A673 (cell line): Measurements from ENCODE around the gene HNF1A. TPM values are rescaled to one million over a fixed set of nuclear protein-coding genes. Genes with fewer than 3 reads are reported as not detected.

ENCODE experiments used
- BruUV-seq: library from RNA; stranded (reverse); fragments of 400-500 nt; replicated peaks from 2 replicates; lab custom pipeline; 2021; lab: Mats Ljungman, UMichigan
- CTCF ChIA-PET: fragments of 300-600 bp; sonication (Branson Sonifier 250); formaldehyde crosslinking; loops from one replicate; lab custom pipeline; 2022; ENCODE audit warnings: antibody characterized with exemption; lab: Charles Lee
- POLR2A ChIA-PET: fragments of 300-600 bp; sonication (Branson Sonifier 250); formaldehyde crosslinking; loops from one replicate; lab custom pipeline; 2022; ENCODE audit warnings: antibody characterized with exemption; ENCODE audit not compliant: low non-redundant PET; lab: Charles Lee
- DNase-seq: peaks from one replicate; pipeline ENCODE4 v3.0.0-alpha.2; 2015; ENCODE audit warnings: low spot score
- H3K27ac ChIP-seq: fragments of 200-600 bp; sonication (generic); 2 replicates; pipeline ENCODE4 v1.5.1; 2016; ENCODE audit warnings: mixed run types, low read depth, mild to moderate bottlenecking, mixed read lengths, antibody characterized with exemption, low read length; ENCODE audit not compliant: poor library complexity, severe bottlenecking
- H3K27me3 ChIP-seq: fragments of 200-600 bp; sonication (generic); replicated peaks from 2 replicates; pipeline ENCODE4 v1.6.1; 2017; ENCODE audit warnings: mixed run types, low read depth, mild to moderate bottlenecking, mixed read lengths, antibody characterized with exemption, low read length; ENCODE audit not compliant: insufficient read depth, poor library complexity
- H3K36me3 ChIP-seq: fragments of 200-600 bp; sonication (generic); 2 replicates; pipeline ENCODE4 v1.6.1; 2016; ENCODE audit warnings: mixed run types, mild to moderate bottlenecking, mixed read lengths, antibody characterized with exemption, low read length; ENCODE audit not compliant: insufficient read depth, poor library complexity, severe bottlenecking
- H3K4me1 ChIP-seq: fragments of 200-600 bp; sonication (generic); 2 replicates; pipeline ENCODE4 v1.6.1; 2017; ENCODE audit warnings: mixed run types, mild to moderate bottlenecking, mixed read lengths, antibody characterized with exemption, low read length; ENCODE audit not compliant: insufficient read depth, poor library complexity, severe bottlenecking
- H3K4me3 ChIP-seq: fragments of 200-600 bp; sonication (generic); 2 replicates; pipeline ENCODE4 v1.5.1; 2016; ENCODE audit warnings: low read depth, mixed run types, mild to moderate bottlenecking, mixed read lengths, low read length; ENCODE audit not compliant: poor library complexity, severe bottlenecking
- H3K9me3 ChIP-seq: fragments of 200-600 bp; sonication (generic); 2 replicates; pipeline ENCODE4 v1.6.1; 2016; ENCODE audit warnings: mixed run types, low read depth, mild to moderate bottlenecking, mixed read lengths, antibody characterized with exemption, low read length; ENCODE audit not compliant: poor library complexity, severe bottlenecking
- EZH2 ChIP-seq: fragments of 200-600 bp; sonication (generic); IDR thresholded peaks from 2 replicates; pipeline ENCODE4 v1.6.1; 2017; ENCODE audit warnings: borderline replicate concordance, low read depth, mild to moderate bottlenecking, mixed read lengths, antibody characterized with exemption, low read length; ENCODE audit not compliant: poor library complexity, severe bottlenecking
- intact Hi-C: fragments of 100-400 bp; cut with micrococcal nuclease; formaldehyde crosslinking; loops from one replicate; pipeline ENCODE4 v1.10.0; 2022; ENCODE audit not compliant: unreplicated experiment
- total RNA-seq: library from RNA; stranded (reverse); gene quantifications from 2 replicates; pipeline ENCODE4 v1.2.3, GENCODE V29; 2021
- TF ChIP-seq, protein P1 (sequence below): fragments of 300-800, 200-600 bp; sonication (generic); conservative IDR thresholded peaks from 2 replicates; pipeline ENCODE4 v1.5.1; 2017; ENCODE audit warnings: low read depth, mild to moderate bottlenecking, antibody characterized with exemption, low read length, moderate library complexity, mixed read lengths

Gene HNF1A
- total RNA-seq, 1 experiment from 2014 or later, result not detected

DNA sequence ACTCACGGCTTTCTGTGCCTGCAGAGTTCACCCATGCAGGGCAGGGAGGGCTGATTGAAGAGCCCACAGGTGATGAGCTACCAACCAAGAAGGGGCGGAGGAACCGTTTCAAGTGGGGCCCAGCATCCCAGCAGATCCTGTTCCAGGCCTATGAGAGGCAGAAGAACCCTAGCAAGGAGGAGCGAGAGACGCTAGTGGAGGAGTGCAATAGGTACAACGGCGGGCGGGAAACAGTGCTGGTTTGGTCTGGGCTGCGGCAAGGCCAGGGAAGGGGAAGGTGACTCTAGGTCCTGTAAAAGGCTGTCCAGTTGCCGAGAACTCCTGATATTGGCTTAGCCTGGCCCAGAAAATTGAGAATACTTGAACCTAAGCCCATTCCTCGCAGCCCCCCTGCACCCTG, 15.2 kb downstream of the HNF1A start:
- CTCF ChIA-PET, result no interaction called here
- TF ChIP-seq, protein P1, sequence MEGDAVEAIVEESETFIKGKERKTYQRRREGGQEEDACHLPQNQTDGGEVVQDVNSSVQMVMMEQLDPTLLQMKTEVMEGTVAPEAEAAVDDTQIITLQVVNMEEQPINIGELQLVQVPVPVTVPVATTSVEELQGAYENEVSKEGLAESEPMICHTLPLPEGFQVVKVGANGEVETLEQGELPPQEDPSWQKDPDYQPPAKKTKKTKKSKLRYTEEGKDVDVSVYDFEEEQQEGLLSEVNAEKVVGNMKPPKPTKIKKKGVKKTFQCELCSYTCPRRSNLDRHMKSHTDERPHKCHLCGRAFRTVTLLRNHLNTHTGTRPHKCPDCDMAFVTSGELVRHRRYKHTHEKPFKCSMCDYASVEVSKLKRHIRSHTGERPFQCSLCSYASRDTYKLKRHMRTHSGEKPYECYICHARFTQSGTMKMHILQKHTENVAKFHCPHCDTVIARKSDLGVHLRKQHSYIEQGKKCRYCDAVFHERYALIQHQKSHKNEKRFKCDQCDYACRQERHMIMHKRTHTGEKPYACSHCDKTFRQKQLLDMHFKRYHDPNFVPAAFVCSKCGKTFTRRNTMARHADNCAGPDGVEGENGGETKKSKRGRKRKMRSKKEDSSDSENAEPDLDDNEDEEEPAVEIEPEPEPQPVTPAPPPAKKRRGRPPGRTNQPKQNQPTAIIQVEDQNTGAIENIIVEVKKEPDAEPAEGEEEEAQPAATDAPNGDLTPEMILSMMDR, result no peak
- no peak for TF ChIP-seq EZH2

DNA sequence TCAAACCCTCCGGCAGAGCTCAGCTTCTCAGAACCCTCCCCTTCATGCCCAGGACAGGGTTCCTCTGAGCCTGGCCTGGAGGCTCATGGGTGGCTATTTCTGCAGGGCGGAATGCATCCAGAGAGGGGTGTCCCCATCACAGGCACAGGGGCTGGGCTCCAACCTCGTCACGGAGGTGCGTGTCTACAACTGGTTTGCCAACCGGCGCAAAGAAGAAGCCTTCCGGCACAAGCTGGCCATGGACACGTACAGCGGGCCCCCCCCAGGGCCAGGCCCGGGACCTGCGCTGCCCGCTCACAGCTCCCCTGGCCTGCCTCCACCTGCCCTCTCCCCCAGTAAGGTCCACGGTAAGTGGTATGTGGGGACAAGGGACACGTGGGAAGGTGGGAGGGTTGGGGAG, 15.7 kb downstream of the HNF1A start:
- H3K9me3 ChIP-seq, result no peaks in the 10 kb centered on the region
- no peak for DNase-seq
- intact Hi-C loops, result no loop called here
- BruUV-seq, result no TSS peak
- no peak overlapping the region for H3K4me3 ChIP-seq
- CTCF ChIA-PET, result no interaction called here
- H3K27me3 ChIP-seq, result no peaks in the 10 kb centered on the region
- TF ChIP-seq, protein P1, result no peak
- no peak for TF ChIP-seq EZH2
- no peaks in the 10 kb centered on the region for H3K36me3 ChIP-seq
- POLR2A ChIA-PET, result no interaction called here
- H3K27ac ChIP-seq, result no peak overlapping the region
- no peaks in the 10 kb centered on the region for H3K4me1 ChIP-seq

More for the DNA sequence above, 15.2 kb downstream of the HNF1A start:
- intact Hi-C loops, result no loop called here
- Histone ChIP-seq H3K27me3 (no peaks in the 10 kb centered on the region), H3K4me3 (no peak overlapping the region), H3K27ac (no peak overlapping the region), H3K9me3 (no peaks in the 10 kb centered on the region), H3K36me3 (no peaks in the 10 kb centered on the region), H3K4me1 (no peaks in the 10 kb centered on the region)
- DNase-seq, result no peak
- POLR2A ChIA-PET, result no interaction called here
- BruUV-seq, result no TSS peak

DNA sequence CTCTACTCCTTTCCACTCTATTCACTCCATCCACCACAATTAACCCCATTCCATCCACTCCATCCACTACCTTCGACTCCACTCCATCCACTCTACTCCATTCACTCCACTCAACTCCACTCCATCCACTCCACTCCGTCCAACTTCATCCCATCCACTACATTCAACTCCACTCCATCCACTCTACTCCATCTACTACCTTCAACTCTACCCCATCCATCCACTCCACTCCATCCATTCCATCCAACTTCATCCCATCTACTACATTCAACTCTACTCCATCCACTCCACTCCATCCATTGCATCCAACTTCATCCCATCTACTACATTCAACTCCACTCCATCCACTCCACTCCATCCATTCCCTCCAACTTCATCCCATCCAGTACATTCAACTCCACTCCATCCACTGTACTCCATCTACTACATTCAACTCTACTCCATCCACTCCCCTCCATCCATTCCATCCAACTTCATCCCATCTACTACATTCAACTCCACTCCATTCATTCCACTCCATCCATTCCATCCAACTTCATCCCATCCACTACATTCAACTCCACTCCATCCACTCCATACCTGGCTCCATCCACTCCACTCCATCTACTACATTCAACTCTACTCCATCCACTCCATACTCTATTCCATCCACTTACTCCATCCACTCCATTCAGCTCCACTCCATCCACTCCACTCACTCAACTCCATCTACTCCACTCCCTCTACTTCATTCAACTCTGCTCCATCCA, 16.4 kb downstream of the HNF1A start:
- DNase-seq, result no peak
- H3K27ac ChIP-seq, result no peak overlapping the region
- no peak for TF ChIP-seq EZH2
- TF ChIP-seq, protein P1, result no peak
- CTCF ChIA-PET, result no interaction called here
- POLR2A ChIA-PET, result no interaction called here
- no peaks in the 10 kb centered on the region for H3K9me3 ChIP-seq
- no peaks in the 10 kb centered on the region for H3K36me3 ChIP-seq
- intact Hi-C loops, result no loop called here
- no peak overlapping the region for H3K4me3 ChIP-seq
- BruUV-seq, result no TSS peak
- no peaks in the 10 kb centered on the region for H3K4me1 ChIP-seq
- no peaks in the 10 kb centered on the region for H3K27me3 ChIP-seq
